Measurements from ENCODE around the gene NPIPB8.
"Not testable (repeated sequence)": the region's sequence is repeated elsewhere in the genome, so short reads cannot be mapped to it uniquely, and the experiment has no call there.

Gene NPIPB8

GRCh38 chr16:28591355-28591754, 46.5 kb upstream of the NPIPB8 start:
- no peaks in the 10 kb centered on the region for H3K9me3 ChIP-seq (replicated peaks; ENCODE audit: insufficient read depth, low read length)

GRCh38 chr16:28592511-28592910, 45.4 kb upstream of the NPIPB8 start:
- no peak overlapping the region for H3K9ac ChIP-seq (ENCODE audit: low read length)
- H3K9me3 ChIP-seq (replicated peaks; ENCODE audit: insufficient read depth, low read length), result no peaks in the 10 kb centered on the region
- no peaks in the 10 kb centered on the region for H3K9me2 ChIP-seq (replicated peaks; ENCODE audit: insufficient read depth, low read length)
- no peaks in the 10 kb centered on the region for H3K27me3 ChIP-seq (replicated peaks; ENCODE audit: insufficient read depth, low read length)
- TF ChIP-seq EZH2phosphoT487 (IDR thresholded peaks at IDR 0.05; ENCODE audit: low read length) (no peak), CTCF (IDR thresholded peaks at IDR 0.05; ENCODE audit: low read length) (no peak), EZH2 (optimal IDR thresholded peaks at IDR 0.05; ENCODE audit: low read depth, low read length) (no peak)
- no peak for DNase-seq
- no peak overlapping the region for H3K27ac ChIP-seq (ENCODE audit: low read length)
- H3F3A ChIP-seq (ENCODE audit: insufficient read depth, low read length), result no peaks in the 10 kb centered on the region
- no peak overlapping the region for H3K4me2 ChIP-seq (ENCODE audit: low read depth, low read length)
- no peak overlapping the region for H2AFZ ChIP-seq (ENCODE audit: low read length)
- H3K4me1 ChIP-seq (ENCODE audit: low read length), result no peaks in the 10 kb centered on the region
- H3K79me2 ChIP-seq (ENCODE audit: low read length), result no peaks in the 10 kb centered on the region
- H4K20me1 ChIP-seq (ENCODE audit: insufficient read depth, low read length), result no peaks in the 10 kb centered on the region
- H3K4me3 ChIP-seq (ENCODE audit: low read length), result no peak overlapping the region
- no peaks in the 10 kb centered on the region for H3K36me3 ChIP-seq (replicated peaks; ENCODE audit: insufficient read depth, low read length)

More at GRCh38 chr16:28591355-28591754, 46.5 kb upstream of the NPIPB8 start:
- Histone ChIP-seq H3K27ac (ENCODE audit: low read length) (no peak overlapping the region), H3K4me2 (ENCODE audit: low read depth, low read length) (no peak overlapping the region), H3K9me2 (replicated peaks; ENCODE audit: insufficient read depth, low read length) (no peaks in the 10 kb centered on the region), H3K4me1 (ENCODE audit: low read length) (no peaks in the 10 kb centered on the region), H3K9ac (ENCODE audit: low read length) (no peak overlapping the region), H3K4me3 (ENCODE audit: low read length) (no peak overlapping the region), H4K20me1 (ENCODE audit: insufficient read depth, low read length) (no peaks in the 10 kb centered on the region), H3K36me3 (replicated peaks; ENCODE audit: insufficient read depth, low read length) (no peaks in the 10 kb centered on the region), H3K79me2 (ENCODE audit: low read length) (no peaks in the 10 kb centered on the region), H3F3A (ENCODE audit: insufficient read depth, low read length) (no peaks in the 10 kb centered on the region), H3K27me3 (replicated peaks; ENCODE audit: insufficient read depth, low read length) (no peaks in the 10 kb centered on the region), H2AFZ (ENCODE audit: low read length) (no peak overlapping the region)
- no peak for DNase-seq
- TF ChIP-seq EZH2 (optimal IDR thresholded peaks at IDR 0.05; ENCODE audit: low read depth, low read length), result no peak

- TF ChIP-seq CTCF (IDR thresholded peaks at IDR 0.05; ENCODE audit: low read length), result no peak
- no peak for TF ChIP-seq EZH2 (optimal IDR thresholded peaks at IDR 0.05; ENCODE audit: low read depth, low read length)
- no peak for TF ChIP-seq EZH2phosphoT487 (IDR thresholded peaks at IDR 0.05; ENCODE audit: low read length)
- no peaks in the 10 kb centered on the region for H3F3A ChIP-seq (ENCODE audit: insufficient read depth, low read length)
- no peak for DNase-seq
- no peaks in the 10 kb centered on the region for H3K9me2 ChIP-seq (replicated peaks; ENCODE audit: insufficient read depth, low read length)
- H3K27ac ChIP-seq (ENCODE audit: low read length), result no peak overlapping the region
- no peak overlapping the region for H2AFZ ChIP-seq (ENCODE audit: low read length)
- no peaks in the 10 kb centered on the region for H3K4me1 ChIP-seq (ENCODE audit: low read length)
- no peaks in the 10 kb centered on the region for H3K27me3 ChIP-seq (replicated peaks; ENCODE audit: insufficient read depth, low read length)
- H3K9ac ChIP-seq (ENCODE audit: low read length), result no peak overlapping the region
- no peak overlapping the region for H3K4me3 ChIP-seq (ENCODE audit: low read length)
- H3K4me2 ChIP-seq (ENCODE audit: low read depth, low read length), result no peak overlapping the region
- no peaks in the 10 kb centered on the region for H3K79me2 ChIP-seq (ENCODE audit: low read length)
- H4K20me1 ChIP-seq (ENCODE audit: insufficient read depth, low read length), result no peaks in the 10 kb centered on the region
- H3K9me3 ChIP-seq (replicated peaks; ENCODE audit: insufficient read depth, low read length), result no peaks in the 10 kb centered on the region
- H3K36me3 ChIP-seq (replicated peaks; ENCODE audit: insufficient read depth, low read length), result no peaks in the 10 kb centered on the region
These were observed 44.8 kb upstream of the NPIPB8 start for GRCh38 chr16:28592979-28593553.

- not testable (repeated sequence) for H3K27ac ChIP-seq (ENCODE audit: low read length); H4K20me1 ChIP-seq (ENCODE audit: insufficient read depth, low read length); H2AFZ ChIP-seq (ENCODE audit: low read length); H3F3A ChIP-seq (ENCODE audit: insufficient read depth, low read length); H3K9ac ChIP-seq (ENCODE audit: low read length); DNase-seq; H3K4me3 ChIP-seq (ENCODE audit: low read length); H3K36me3 ChIP-seq (replicated peaks; ENCODE audit: insufficient read depth, low read length); H3K9me2 ChIP-seq (replicated peaks; ENCODE audit: insufficient read depth, low read length); H3K79me2 ChIP-seq (ENCODE audit: low read length); H3K27me3 ChIP-seq (replicated peaks; ENCODE audit: insufficient read depth, low read length); H3K4me2 ChIP-seq (ENCODE audit: low read depth, low read length); H3K9me3 ChIP-seq (replicated peaks; ENCODE audit: insufficient read depth, low read length); H3K4me1 ChIP-seq (ENCODE audit: low read length)
These were observed 42.4 kb upstream of the NPIPB8 start for GRCh38 chr16:28595451-28595850.

All from MM.1S (cell line).